EH (cell line): ENCODE results near the gene HMGB4.

ENCODE experiments used
- DNase-seq: peaks from one replicate; pipeline ENCODE4 v3.0.0-alpha.2; 2015; ENCODE audit warnings: low read depth

Gene HMGB4, protein sequence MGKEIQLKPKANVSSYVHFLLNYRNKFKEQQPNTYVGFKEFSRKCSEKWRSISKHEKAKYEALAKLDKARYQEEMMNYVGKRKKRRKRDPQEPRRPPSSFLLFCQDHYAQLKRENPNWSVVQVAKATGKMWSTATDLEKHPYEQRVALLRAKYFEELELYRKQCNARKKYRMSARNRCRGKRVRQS

DNA sequence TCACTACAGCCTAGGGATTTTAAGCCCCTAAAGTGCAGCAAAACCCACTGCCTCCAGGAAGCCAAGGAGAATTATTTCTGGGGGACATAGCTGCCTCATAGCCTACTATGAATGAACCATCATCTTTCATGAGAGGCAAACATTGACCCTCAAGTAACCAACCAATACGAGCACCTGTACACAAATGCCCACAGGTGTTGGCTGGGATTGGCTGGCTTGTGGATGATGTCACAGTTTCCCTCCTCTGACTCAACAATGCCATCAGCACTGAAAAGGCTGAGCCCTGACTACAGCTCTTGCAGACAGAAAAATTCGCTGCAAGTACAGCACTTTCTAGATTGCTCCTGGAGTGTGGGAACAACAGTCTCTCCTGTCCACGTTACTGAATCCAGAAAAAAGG is at the start of gene HMGB4:
TSS of gene HMGB4 (plus strand) at position 301 of the 400 bp plus-strand sequence. CDS start 113 bp downstream, outside the sequence.
- DNase-seq, result no peak

DNA sequence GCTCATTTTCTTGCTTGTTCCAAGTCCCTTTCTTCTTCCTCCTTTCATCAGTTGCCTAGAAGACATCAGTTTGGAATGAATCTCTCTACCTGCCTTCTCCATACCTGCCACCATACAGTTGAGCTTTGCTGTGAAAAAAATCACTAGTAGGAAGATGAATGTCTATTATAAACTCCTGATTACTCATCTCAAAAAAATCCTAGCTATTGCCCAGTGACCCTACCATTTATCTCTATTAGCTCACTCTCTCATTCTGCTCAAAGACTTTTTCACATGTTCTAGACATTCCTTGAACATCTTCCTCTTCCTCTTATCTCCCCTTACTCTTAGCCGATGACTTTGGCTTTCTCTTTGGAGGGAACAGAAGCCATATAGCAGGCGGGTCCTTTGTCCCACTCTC is 49.7 kb upstream of the HMGB4 start:
- peak; percentile 64 for DNase-seq

GRCh38 chr1:33815061-33815460 is 48.8 kb upstream of the HMGB4 start:
- peak; percentile 89 for DNase-seq

- no peak for DNase-seq
Observed at GRCh38 chr1:33818071-33818470, 45.8 kb upstream of the HMGB4 start.

DNA sequence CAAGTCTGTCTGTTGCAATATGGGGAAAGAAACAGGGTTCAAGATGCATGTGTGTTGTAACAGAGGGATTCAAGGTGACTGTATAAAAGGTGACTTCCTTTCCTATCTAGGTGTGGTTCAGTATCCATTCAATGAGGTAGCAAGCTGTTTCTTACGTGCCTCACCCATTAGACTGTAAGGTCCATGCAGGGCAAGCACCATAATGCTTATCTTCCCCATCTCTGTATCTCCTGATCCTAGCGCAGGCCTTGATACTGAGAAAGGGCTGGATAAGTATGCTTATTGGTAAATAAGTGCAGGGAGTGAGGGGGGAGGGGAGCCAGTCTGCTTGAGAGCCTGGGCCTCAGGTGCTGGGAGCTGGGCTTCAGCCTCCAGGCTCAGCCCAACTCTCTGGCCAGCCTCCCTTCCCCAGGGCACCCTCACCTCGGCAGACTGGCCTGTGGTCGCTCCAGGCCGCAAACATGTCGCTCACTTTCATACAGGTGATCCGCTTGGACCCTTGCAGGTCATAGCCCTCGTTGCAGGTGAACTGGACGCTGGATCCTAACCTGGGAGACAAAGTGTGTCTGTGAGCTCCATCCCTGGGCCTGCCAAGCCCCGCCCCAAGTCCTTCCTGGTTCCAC is 44.5 kb upstream of the HMGB4 start:
- DNase-seq, result no peak

- DNase-seq, result no peak
Observed at GRCh38 chr1:33819913-33820311, 44.0 kb upstream of the HMGB4 start.

DNA sequence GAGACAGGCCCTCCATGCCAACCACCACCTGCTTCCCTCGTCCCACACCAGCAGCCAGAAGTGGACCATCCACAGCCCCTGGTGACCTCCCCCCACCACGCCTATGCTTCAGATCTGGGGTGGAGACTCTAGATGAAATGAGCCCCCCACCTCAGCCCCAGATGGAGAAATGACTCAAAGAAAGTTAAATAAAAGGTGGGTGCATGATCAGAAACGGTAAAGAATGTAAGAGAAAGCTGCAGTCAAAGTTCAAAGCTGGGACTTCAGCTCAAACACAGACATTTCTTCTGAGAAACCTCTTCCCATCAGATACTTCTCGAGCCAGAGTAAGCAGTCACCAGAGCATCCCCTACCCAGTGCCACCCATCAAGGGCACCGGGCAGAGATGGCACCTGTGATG is 43.1 kb upstream of the HMGB4 start:
- no peak for DNase-seq

- DNase-seq, result no peak
Observed at GRCh38 chr1:33821291-33821690, 42.6 kb upstream of the HMGB4 start.

DNA sequence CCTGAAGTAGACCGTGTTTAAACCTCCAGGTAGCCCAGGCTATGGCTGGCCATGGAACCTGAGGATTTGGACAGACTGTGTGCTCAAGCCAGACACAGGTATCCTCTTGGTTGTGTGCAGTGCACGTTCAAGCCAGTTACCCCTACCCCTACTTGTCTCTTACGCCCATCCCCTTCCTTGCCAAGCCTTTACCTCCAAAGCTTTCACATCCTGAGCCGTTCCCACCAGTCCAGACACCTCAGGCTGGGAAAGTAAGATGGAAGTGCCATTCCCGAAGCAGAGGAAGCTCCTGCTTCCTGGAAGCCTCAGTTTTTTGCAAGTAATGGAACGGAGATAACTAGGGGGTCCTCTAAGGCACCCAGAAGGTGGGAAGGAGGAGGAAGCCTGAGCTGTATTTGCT is 41.5 kb upstream of the HMGB4 start:
- DNase-seq, result no peak

DNA sequence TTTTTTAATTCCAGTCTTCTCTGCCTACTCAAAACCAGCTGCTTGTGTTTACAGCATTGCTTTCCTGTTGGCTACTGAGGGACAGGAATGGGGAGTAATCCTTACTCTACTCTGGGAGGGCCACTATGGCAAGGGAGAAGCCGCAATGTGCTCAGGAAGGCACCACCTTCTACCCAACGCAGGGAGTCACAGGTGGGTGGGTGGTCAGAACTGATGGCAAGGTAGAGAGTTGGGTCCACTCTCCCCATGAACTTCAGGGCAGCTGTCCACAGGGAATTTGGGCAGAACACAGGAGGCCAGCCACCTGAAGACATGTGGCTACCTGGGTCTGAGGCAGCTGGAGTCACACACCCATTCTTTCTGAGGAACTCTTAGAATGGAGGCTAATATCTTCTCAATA is 40.5 kb upstream of the HMGB4 start:
- DNase-seq, result no peak

- DNase-seq, result no peak
Observed at GRCh38 chr1:33823830-33824229, 40.0 kb upstream of the HMGB4 start.

DNA sequence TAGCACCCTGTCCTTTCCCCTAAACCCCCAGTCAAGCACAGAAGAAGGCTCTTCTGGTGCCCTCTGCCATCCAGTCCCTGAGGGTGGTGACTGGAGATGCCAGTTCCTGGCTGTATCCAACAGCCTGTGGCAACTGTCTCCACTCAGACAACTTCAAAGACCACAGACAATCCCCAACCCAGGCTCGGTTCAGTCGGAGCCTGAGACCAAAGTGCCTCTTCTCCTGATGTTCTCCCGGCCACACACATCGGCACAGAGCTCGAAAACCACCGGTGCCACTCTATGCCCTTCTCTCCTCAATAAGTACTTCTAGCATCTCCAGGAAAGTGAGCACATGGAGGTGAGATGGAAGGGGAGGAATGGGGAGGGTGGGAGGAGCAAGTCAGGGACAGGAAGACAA is 39.6 kb upstream of the HMGB4 start:
- DNase-seq, result no peak

GRCh38 chr1:33824971-33825370 is 38.9 kb upstream of the HMGB4 start:
- DNase-seq, result no peak

DNA sequence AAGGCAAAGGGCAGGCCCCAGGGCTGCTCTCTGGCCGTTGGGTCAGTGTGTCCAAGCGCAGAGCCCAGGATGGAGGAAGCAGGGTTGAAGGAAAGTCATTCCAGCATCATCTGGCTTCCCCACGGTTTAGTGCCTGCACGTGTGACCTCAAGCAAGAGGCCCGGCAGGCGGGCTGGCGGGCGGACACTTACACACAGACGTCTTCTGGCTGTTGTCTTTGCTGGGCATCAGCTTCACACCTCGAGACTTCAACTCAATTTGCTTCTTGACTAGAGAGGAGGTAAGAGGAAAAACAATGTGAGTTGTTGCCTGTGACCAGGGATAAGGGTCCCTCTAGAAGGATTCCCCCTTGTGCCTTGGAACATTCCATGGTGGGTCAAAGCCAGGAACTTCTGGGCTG is 38.4 kb upstream of the HMGB4 start:
- no peak for DNase-seq

GRCh38 chr1:33826311-33826710 is 37.6 kb upstream of the HMGB4 start:
- no peak for DNase-seq

- no peak for DNase-seq
Observed at GRCh38 chr1:33826711-33827110, 37.2 kb upstream of the HMGB4 start.

- DNase-seq, result no peak
Observed at GRCh38 chr1:33828059-33828458, 35.8 kb upstream of the HMGB4 start.

- DNase-seq, result no peak
Observed at GRCh38 chr1:33828654-33829053, 35.2 kb upstream of the HMGB4 start.

DNA sequence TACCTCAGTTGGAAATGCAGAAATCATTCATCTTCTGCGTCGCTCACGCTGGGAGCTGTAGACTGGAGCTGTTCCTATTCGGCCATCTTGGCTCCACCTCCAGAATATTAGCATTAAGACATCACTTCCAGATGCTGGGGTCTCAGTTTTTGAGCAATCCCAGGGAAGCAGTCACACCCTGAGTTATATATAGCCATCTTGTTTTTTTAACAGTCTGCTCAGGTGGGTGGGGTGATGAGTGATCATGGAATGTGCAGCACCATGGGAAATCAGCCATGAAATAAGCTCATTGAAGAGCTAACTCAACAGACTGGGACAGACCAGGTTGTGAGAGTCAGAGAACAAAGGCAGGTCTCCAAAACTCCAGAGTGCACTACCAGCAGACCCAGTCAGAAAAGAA is 27.0 kb upstream of the HMGB4 start:
- DNase-seq, result no peak

DNA sequence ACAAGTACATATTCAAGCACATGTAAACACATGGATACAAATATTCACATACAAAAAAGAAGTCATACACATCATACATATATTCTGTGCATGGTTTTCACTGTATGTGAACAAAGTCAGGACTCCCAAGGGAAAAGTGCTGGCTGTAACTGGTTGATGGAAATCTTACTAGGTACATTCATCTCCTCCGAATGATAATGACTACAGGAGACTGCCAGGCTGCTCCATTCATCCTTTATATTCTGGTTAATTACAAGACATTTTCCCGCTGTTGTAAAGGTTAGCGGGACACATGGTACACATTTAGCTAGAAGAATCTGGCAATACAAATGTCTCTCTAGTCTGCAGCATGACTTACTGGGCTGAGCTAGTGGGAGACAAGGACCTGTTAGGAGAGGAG is 26.2 kb upstream of the HMGB4 start:
- no peak for DNase-seq

- DNase-seq, result no peak
Observed at GRCh38 chr1:33841494-33841893, 22.4 kb upstream of the HMGB4 start.

DNA sequence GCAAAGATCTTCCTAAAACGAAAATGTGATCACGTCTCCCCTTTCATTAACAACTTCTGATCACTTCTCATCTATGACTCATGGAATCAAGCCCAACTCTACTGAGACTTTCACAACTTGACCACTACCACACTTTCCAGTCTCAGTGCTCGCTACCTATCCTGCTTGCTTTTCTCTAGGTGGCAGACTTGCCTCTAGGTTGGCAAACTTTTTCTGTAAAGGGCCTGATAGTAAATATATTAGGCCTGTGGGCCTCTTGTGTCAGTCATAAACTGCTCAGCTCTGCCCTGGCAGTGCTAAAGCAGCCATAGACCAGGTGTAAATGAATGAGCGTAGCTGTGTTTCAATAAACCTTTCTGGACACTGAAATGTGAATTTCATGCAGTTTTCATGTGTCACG is 21.5 kb upstream of the HMGB4 start:
- DNase-seq, result no peak

DNA sequence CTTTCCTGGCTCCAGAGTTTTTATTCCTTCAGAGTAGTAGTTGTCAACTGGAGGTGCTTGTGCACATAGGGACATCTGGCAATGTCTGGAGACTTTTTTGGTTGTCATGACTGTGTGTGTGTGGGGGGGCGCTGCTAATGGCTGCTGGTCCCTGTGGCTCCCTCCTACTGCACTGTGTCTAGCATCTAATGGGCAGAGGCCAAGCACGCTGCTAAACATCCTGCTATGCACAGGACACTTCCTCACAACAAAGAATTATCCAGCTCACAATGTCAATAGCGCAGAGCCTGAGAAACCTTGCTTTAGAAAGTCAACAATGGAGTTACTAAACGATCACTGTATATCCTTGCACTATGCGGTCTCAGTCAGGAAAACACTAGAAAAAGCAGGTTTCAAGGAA is 19.7 kb upstream of the HMGB4 start:
- no peak for DNase-seq

GRCh38 chr1:33846861-33847260 is 17.0 kb upstream of the HMGB4 start:
- DNase-seq, result no peak
